PFSK-1 (cell line): ENCODE results near the gene KRT75.

ENCODE experiments used
- FOXP2 ChIP-seq: optimal IDR thresholded peaks from 2 replicates; pipeline ENCODE3; 2011; ENCODE audit warnings: borderline replicate concordance, control low read depth, inconsistent platforms; ENCODE audit not compliant: insufficient read depth; ENCODE audit errors: extremely low read length, extremely low read depth
- POLR2AphosphoS5 ChIP-seq: IDR thresholded peaks from 2 replicates; pipeline ENCODE4 v1.6.1; 2012; ENCODE audit warnings: low read depth, mild to moderate bottlenecking, control low read depth, low read length, moderate library complexity
- SIN3A ChIP-seq: IDR thresholded peaks from 2 replicates; pipeline ENCODE4 v1.6.1; 2012; ENCODE audit warnings: mild to moderate bottlenecking, low read length, moderate library complexity, borderline replicate concordance; ENCODE audit not compliant: insufficient read depth
- TAF1 ChIP-seq: IDR thresholded peaks from 2 replicates; pipeline ENCODE4 v1.6.1; 2012; ENCODE audit warnings: low read length, control low read depth, borderline replicate concordance; ENCODE audit not compliant: insufficient read depth
- TF ChIP-seq, protein P1 (sequence below), 2 experiments: IDR thresholded peaks; 2 replicates each; pipeline versions ENCODE4 v1.6.1 to v1.8.0; 2011 to 2012; ENCODE audit warnings: low read depth in 2 of 2, low read length in 2 of 2, control low read depth in 1 of 2, inconsistent platforms in 1 of 2, mild to moderate bottlenecking in 1 of 2, moderate library complexity in 1 of 2; ENCODE audit not compliant: insufficient read depth in 1 of 2

Gene KRT75

DNA sequence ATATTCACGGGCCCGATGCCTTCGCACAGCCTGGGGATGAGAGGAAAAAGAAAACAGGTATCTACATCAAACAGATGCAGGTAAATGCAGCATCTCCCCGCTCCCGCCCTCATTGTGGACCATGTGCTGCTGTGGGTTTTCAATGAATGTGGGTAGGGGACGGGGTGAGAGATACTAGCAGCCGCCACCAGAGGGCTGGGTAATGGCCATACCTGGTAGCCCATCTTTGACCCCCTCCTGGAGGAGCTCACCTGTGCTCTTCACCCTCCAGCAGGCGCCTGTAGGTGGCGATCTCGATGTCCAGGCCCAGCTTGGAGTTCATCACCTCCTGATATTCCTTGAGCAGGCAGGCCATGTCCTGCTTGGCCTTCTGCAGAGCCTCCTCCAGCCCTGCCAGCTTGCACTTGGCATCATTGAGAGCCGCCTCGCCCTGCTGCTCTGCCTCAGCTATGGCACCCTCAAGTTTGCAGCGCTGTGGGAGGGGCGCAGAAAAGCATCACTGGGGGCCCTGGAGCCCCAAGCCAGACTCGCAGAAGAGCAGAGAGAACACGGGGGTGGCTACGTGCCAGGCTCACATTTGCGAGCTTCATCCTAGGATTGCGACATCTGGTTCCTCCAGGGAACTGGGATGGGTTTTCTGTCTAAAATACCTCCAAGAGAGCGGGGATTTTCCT is 38.3 kb downstream of the KRT75 start:
- no peak for TF ChIP-seq FOXP2
- no peak for TF ChIP-seq POLR2AphosphoS5
- no peak for TF ChIP-seq SIN3A
- TF ChIP-seq TAF1, result no peak
- TF ChIP-seq, protein P1, sequence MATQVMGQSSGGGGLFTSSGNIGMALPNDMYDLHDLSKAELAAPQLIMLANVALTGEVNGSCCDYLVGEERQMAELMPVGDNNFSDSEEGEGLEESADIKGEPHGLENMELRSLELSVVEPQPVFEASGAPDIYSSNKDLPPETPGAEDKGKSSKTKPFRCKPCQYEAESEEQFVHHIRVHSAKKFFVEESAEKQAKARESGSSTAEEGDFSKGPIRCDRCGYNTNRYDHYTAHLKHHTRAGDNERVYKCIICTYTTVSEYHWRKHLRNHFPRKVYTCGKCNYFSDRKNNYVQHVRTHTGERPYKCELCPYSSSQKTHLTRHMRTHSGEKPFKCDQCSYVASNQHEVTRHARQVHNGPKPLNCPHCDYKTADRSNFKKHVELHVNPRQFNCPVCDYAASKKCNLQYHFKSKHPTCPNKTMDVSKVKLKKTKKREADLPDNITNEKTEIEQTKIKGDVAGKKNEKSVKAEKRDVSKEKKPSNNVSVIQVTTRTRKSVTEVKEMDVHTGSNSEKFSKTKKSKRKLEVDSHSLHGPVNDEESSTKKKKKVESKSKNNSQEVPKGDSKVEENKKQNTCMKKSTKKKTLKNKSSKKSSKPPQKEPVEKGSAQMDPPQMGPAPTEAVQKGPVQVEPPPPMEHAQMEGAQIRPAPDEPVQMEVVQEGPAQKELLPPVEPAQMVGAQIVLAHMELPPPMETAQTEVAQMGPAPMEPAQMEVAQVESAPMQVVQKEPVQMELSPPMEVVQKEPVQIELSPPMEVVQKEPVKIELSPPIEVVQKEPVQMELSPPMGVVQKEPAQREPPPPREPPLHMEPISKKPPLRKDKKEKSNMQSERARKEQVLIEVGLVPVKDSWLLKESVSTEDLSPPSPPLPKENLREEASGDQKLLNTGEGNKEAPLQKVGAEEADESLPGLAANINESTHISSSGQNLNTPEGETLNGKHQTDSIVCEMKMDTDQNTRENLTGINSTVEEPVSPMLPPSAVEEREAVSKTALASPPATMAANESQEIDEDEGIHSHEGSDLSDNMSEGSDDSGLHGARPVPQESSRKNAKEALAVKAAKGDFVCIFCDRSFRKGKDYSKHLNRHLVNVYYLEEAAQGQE (IDR thresholded peaks at IDR 0.05; ENCODE audit: insufficient read depth in 1 of 2, low read depth in 2 of 2, low read length in 2 of 2), result no peak

DNA sequence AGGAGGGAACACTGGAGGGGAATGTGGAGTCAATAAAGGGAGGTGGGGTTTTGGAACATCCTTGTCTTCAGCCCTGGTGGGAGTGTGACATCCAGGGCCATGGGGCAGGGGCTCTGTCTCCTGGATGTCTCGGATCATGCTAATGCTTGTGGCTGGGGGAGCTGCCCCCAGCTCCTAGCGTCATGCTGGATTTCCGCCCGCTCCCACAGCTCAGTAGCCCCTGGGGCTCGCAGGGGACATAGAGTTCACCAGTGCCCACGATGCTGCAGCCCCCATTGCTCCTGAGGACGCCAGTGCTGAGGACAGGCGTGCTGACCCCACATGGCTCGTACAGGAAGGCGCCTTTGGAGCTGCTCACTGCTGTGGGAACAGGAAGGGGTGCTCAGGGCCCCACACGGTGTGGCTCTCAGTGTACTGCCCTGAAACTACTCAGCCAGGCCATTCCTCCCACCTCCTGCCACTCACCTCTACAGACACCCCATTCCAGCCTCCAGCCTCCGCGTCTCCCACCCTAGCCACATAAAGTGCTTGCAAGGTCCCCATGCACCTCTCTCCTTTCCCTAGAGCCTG is 39.2 kb downstream of the KRT75 start:
- TF ChIP-seq FOXP2 (no peak), SIN3A (no peak), TAF1 (no peak), POLR2AphosphoS5 (no peak)
- TF ChIP-seq, protein P1 (IDR thresholded peaks at IDR 0.05; ENCODE audit: insufficient read depth in 1 of 2, low read depth in 2 of 2, low read length in 2 of 2), result no peak

DNA sequence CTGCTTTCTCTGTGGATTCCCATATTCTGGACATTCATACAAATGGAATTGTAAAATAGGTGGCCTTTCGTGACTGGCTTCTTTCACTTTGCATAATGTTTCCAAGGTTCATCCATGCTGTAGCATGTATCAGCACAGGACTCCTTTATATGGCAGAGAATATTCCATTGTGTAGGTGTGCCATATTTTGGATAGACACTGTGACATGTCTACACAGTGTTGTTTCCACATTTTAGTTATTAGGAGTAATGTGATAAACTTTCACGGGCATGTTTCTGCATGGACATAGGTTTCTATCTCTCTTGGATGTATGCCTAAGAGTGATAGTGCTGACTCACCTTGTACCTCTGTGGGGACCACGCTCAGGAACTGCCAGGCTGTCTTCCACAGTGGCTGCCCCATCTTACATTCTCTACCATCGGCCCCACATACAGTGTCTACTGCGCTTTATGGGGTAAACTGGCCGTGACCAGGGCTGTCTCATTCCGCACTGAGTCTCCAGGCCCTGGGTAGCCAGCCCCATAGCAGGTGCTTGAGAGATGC is 41.6 kb downstream of the KRT75 start:
- TF ChIP-seq FOXP2 (no peak), TAF1 (no peak), SIN3A (no peak), POLR2AphosphoS5 (no peak)
- TF ChIP-seq, protein P1 (IDR thresholded peaks at IDR 0.05; ENCODE audit: insufficient read depth in 1 of 2, low read depth in 2 of 2, low read length in 2 of 2), result no peak

DNA sequence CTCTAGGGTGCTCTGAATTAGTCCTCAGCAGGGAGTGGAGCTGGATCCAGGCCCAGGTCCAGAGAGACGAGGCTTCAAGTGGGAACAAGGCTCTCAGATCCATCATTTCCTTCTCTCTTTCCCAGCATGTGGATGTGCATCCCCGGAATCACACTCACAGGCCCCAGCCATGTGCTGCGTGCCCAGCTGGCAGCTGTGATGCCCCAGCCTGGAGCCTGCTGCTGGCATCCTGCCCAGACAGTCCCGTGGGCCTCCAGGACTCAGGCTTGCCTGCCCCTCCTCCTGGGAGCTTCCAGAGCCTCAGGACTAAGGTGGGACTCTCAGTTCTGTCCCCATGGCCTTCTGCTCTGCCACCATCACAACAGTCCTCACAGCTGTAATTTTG is 42.6 kb downstream of the KRT75 start:
- no peak for TF ChIP-seq SIN3A
- TF ChIP-seq, protein P1 (IDR thresholded peaks at IDR 0.05; ENCODE audit: insufficient read depth in 1 of 2, low read depth in 2 of 2, low read length in 2 of 2), result no peak
- no peak for TF ChIP-seq TAF1
- TF ChIP-seq FOXP2, result no peak
- TF ChIP-seq POLR2AphosphoS5, result no peak
